Measurements from ENCODE around the gene RIN1.

DNA sequence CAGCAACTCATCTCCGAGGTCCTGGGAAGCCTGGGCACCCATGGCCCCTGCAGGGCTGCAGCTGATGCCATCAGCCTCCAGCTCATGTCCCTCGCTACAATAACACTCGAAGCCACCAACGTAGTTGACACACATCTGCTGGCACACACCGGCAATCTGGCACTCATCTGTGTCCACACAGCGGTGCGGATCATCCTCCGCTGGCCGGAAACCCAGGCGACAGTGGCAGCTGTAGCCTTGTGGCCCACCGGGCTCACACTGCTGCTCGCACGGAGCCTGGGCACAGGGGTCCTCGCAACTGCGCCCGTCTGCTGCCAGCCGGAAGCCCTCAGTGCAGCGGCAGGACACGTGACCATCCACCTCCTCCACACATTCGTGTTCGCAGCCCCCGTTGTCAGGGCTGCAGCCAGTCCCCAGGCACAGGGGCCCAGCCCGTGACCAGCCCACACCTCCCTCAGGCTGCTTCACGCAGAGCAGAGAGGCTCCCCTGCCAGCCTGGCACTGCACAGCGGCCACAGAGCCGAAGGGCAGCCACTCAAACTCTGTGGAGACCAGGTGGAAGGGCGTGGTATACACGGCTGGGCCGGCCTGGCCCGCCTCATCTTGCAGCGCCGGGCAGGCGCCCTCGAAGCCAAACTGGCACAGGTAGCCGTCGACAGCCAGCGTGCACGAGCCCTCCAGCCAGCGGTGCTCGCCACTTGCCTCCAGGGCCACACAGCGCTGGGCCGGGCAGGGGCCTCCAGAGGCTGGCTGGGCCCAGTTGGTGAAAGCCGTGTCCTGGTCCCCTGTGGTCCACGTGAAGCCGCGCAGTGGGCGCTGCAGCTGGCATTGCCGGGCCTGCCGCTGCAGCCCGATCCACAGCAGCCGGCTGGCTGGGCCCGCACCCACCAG is 20.1 kb downstream of the RIN1 start:
- TF ChIP-seq, protein P1, sequence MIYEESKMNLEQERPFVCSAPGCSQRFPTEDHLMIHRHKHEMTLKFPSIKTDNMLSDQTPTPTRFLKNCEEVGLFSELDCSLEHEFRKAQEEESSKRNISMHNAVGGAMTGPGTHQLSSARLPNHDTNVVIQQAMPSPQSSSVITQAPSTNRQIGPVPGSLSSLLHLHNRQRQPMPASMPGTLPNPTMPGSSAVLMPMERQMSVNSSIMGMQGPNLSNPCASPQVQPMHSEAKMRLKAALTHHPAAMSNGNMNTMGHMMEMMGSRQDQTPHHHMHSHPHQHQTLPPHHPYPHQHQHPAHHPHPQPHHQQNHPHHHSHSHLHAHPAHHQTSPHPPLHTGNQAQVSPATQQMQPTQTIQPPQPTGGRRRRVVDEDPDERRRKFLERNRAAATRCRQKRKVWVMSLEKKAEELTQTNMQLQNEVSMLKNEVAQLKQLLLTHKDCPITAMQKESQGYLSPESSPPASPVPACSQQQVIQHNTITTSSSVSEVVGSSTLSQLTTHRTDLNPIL (CRISPR knock-in tag; IDR thresholded peaks at IDR 0.05; ENCODE audit: low read depth), result no peak
- no peak for TF ChIP-seq ZNF565 (CRISPR knock-in tag; conservative IDR thresholded peaks at IDR 0.05; ENCODE audit: low read depth)
- no peak for TF ChIP-seq ISL1 (CRISPR knock-in tag; IDR thresholded peaks at IDR 0.05)
- TF ChIP-seq BACH2 (CRISPR knock-in tag; IDR thresholded peaks at IDR 0.05; ENCODE audit: borderline replicate concordance), result no peak
- no peak for TF ChIP-seq ZFP30 (CRISPR knock-in tag; IDR thresholded peaks at IDR 0.05)

Measured in SK-N-SH treated with all-trans-retinoic acid at 6 μM for 48 hours (cell line).